ENCODE measurements around the gene NKRF. TPM values are rescaled to one million over a fixed set of nuclear protein-coding genes. Genes with fewer than 3 reads are reported as not detected.

The NKRF gene
- total and polyA plus RNA-seq, 2 donors (not counting 1 experiment from before 2014, with no cell fraction given), result 7.9 to 16.2 TPM

DNA sequence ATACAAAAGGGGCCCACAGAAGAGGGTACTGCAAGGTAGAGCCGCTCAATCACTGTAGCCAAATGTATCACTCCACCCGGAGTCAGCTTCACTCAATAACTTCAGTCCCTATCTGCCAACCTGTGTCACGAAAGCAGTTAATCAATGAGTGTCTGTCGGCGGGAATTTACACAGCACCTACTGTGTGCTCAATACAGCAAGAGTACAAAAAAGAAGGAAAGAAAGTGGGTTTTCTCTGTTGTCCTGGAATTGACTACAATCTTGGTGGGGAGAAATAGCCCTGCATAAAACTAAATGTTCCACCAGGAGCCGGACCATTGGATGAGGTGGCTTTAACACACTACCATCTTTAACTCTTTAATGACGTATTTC lies 780 bp upstream of the NKRF start:
- WGBS (ENCODE audit: insufficient coverage), result 60% methylated on average over 1 of the region's 7 CpGs
- Histone ChIP-seq H3K4me1 (ENCODE audit: control insufficient read depth in 2 of 2, insufficient read depth in 2 of 2, low read length in 2 of 2) (peaks cover 12 to 29% of the 10 kb centered on the region in 2 donors), H3K27ac (ENCODE audit: low read length in 2 of 2) (peak overlapping the region; percentile 87 to 94), H3K9me3 (ENCODE audit: control extremely low read depth in 1 of 3, control insufficient read depth in 2 of 3, insufficient read depth in 1 of 3, low read length in 2 of 3) (no peaks in the 10 kb centered on the region), H3K79me2 (ENCODE audit: control insufficient read depth, insufficient read depth, low read length) (peaks cover 23% of the 10 kb centered on the region), H4K20me1 (ENCODE audit: control insufficient read depth, insufficient read depth, low read length, poor library complexity, severe bottlenecking) (no peaks in the 10 kb centered on the region), H2AFZ (ENCODE audit: insufficient read depth, low read depth, low read length, poor library complexity, severe bottlenecking) (peak overlapping the region; percentile 67), H3K9ac (ENCODE audit: low read length) (peak overlapping the region; percentile 76), H3K4me3 (ENCODE audit: control extremely low read depth in 1 of 5, extremely low read depth in 1 of 5, insufficient read depth in 1 of 5, low read depth in 2 of 5, low read length in 4 of 5) (peak overlapping the region in 4 of 5 experiments; percentile 54 to 78 (median 71)), H3K27me3 (replicated peaks in 1 of 4; ENCODE audit: control extremely low read depth in 1 of 4, control insufficient read depth in 3 of 4, insufficient read depth in 4 of 4, low read length in 3 of 4) (no peaks in the 10 kb centered on the region), H3K36me3 (replicated peaks in 1 of 2; ENCODE audit: control extremely low read depth in 1 of 2, control insufficient read depth in 1 of 2, extremely low read depth in 1 of 2, insufficient read depth in 2 of 2, low read length in 1 of 2) (peaks cover 0 to 4% of the 10 kb centered on the region in 2 experiments), H3K4me2 (replicated peaks; ENCODE audit: low read depth, low read length, poor library complexity, severe bottlenecking) (peak overlapping the region; percentile 73)
- H3K4me1 Mint-ChIP-seq, result peaks cover 42% of the 10 kb centered on the region
- H3K27ac Mint-ChIP-seq, result peak overlapping the region; percentile 99
- TF ChIP-seq, protein P1, sequence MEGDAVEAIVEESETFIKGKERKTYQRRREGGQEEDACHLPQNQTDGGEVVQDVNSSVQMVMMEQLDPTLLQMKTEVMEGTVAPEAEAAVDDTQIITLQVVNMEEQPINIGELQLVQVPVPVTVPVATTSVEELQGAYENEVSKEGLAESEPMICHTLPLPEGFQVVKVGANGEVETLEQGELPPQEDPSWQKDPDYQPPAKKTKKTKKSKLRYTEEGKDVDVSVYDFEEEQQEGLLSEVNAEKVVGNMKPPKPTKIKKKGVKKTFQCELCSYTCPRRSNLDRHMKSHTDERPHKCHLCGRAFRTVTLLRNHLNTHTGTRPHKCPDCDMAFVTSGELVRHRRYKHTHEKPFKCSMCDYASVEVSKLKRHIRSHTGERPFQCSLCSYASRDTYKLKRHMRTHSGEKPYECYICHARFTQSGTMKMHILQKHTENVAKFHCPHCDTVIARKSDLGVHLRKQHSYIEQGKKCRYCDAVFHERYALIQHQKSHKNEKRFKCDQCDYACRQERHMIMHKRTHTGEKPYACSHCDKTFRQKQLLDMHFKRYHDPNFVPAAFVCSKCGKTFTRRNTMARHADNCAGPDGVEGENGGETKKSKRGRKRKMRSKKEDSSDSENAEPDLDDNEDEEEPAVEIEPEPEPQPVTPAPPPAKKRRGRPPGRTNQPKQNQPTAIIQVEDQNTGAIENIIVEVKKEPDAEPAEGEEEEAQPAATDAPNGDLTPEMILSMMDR (IDR thresholded peaks at IDR 0.05), result no peak
- no peak for TF ChIP-seq EZH2 (IDR thresholded peaks at IDR 0.05; ENCODE audit: borderline replicate concordance, insufficient read depth, low read depth, low read length, poor library complexity, severe bottlenecking)
- ChIA-PET POLR2A (interaction anchor here (0.6 to 2.5 kb wide), 4 partner anchors 11 to 264 kb away, joined by 3 to 17 read pairs (median 3); partner anchors contain the start of gene UBE2A), CTCF (interaction anchor here (0.9 to 1.8 kb wide), 4 partner anchors 28 to 151 kb away, joined by 3 to 16 read pairs (median 4); partner anchors contain the start of gene SOWAHD)
- H3K4me3 Mint-ChIP-seq, result peak overlapping the region; percentile 97
- intact Hi-C loops (cut with micrococcal nuclease), result loop anchor here (2.0 to 5.0 kb wide), 4 partner anchors 90 to 185 kb away; partner anchors contain the start of genes RPL39 and SLC25A5
- H3K27me3 Mint-ChIP-seq, result no peaks in the 10 kb centered on the region
- DNase-seq (no peak), ATAC-seq (ENCODE audit: low read depth) (no peak)
- no peaks in the 10 kb centered on the region for H3K9me3 Mint-ChIP-seq (ENCODE audit: insufficient read depth)
